Measurements from ENCODE around the gene ARID3A.

- TF ChIP-seq CTCF (IDR thresholded peaks at IDR 0.05), result no peak
- no peak for TF ChIP-seq POLR2A (IDR thresholded peaks at IDR 0.05)
Measured at GRCh38 chr19:948842-949496, 23.1 kb downstream of the ARID3A start.
